SK-N-SH (cell line): ENCODE measurements around the gene BRD1.

Experiments
- CHD2 ChIP-seq: fragments of 150-350 bp; IDR thresholded peaks from 2 replicates; pipeline ENCODE4 v1.6.1; 2018; ENCODE audit warnings: low read length; ENCODE audit not compliant: partially characterized antibody
- SMC3 ChIP-seq: IDR thresholded peaks from 2 replicates; pipeline ENCODE4 v1.6.1; 2012; ENCODE audit warnings: low read depth, low read length, improper control_type of control experiment
- TEAD4 ChIP-seq: IDR thresholded peaks from 2 replicates; pipeline ENCODE4 v1.4.0; 2012; ENCODE audit warnings: mild to moderate bottlenecking, borderline replicate concordance; ENCODE audit not compliant: insufficient read depth

GRCh38 chr22:49756676-49757075 is 71.0 kb downstream of the BRD1 start:
- TF ChIP-seq SMC3 (no peak), TEAD4 (no peak), CHD2 (no peak)
